Gastrocnemius medialis (tissue), 4 donors: ENCODE data around the gene C7orf57. TPM values are rescaled to one million over a fixed set of nuclear protein-coding genes. Genes with fewer than 3 reads are reported as not detected.
"Not testable (repeated sequence)": the region's sequence is repeated elsewhere in the genome, so short reads cannot be mapped to it uniquely, and the experiment has no call there.

Experiments
- ATAC-seq, 2 donors: fragments of 150-250 bp; one replicate each; pipeline ENCODE4 v1.9.1; 2016
- DNase-seq, 2 donors: peaks; one replicate each; pipeline ENCODE4 v3.0.0-alpha.2; 2019
- H3K27ac ChIP-seq, 4 donors: fragments of 200-600 bp; sonication (generic); 1 replicate in 1 of 4; 2 replicates in 3 of 4; pipeline ENCODE4 v1.5.1; 2016 to 2018; ENCODE audit warnings: mild to moderate bottlenecking in 2 of 4, moderate library complexity in 1 of 4
- H3K27me3 ChIP-seq, 3 donors: fragments of 200-600 bp; sonication (generic) in 2 of 3; 1 replicate in 1 of 3; 2 replicates in 2 of 3; pipeline versions ENCODE4 v1.5.1 to v1.6.0; 2016 to 2019; ENCODE audit warnings: mild to moderate bottlenecking in 1 of 3, moderate library complexity in 1 of 3
- H3K36me3 ChIP-seq, 2 donors: fragments of 200-600 bp; sonication (generic) in 1 of 2; one replicate each; pipeline ENCODE4 v1.5.1; 2017 to 2018
- H3K4me1 ChIP-seq, 2 donors: fragments of 200-600 bp; sonication (generic) in 1 of 2; one replicate each; pipeline ENCODE4 v1.5.1; 2016 to 2017; ENCODE audit warnings: mild to moderate bottlenecking in 2 of 2
- H3K4me3 ChIP-seq, 4 donors: fragments of 200-600 bp; sonication (generic) in 3 of 4; 1 replicate in 1 of 4; 2 replicates in 3 of 4; pipeline ENCODE4 v1.5.1; 2016 to 2019; ENCODE audit warnings: mild to moderate bottlenecking in 2 of 4
- H3K9me3 ChIP-seq, 3 donors: fragments of 200-600 bp; sonication (generic) in 2 of 3; 1 replicate in 1 of 3; 2 replicates in 2 of 3; pipeline ENCODE4 v1.5.1; 2016 to 2019
- POLR2A ChIP-seq, 2 donors: fragments of 450-650 bp; IDR thresholded peaks; one replicate each; pipeline ENCODE4 v1.6.1; 2017; ENCODE audit warnings: antibody characterized with exemption in 2 of 2, mild to moderate bottlenecking in 2 of 2, moderate library complexity in 2 of 2
- in situ Hi-C, 4 donors: fragments of 200-750 bp; cut with MboI; loops; one replicate each; pipeline versions ENCODE4 v1.15.0 to v1.8.0; 2017; ENCODE audit warnings: low sequenced_read_pairs in 4 of 4
- intact Hi-C: fragments of 100-400 bp; cut with DNase I; formaldehyde crosslinking; loops from one replicate; pipeline ENCODE4 v1.15.1; 2023; ENCODE audit warnings: low total_unique reads
- total RNA-seq, 4 donors: library from RNA; depleted of rRNA; stranded (reverse); fragments of >200 nt; gene quantifications; one replicate each; pipeline versions ENCODE4 v1.1.0 to v1.2.3, GENCODE V29; 2016
- TF ChIP-seq, protein P1 (sequence below), 5 experiments: fragments of 450-650 bp in 3 of 5; fragments of 200-600 bp in 2 of 5; sonication (generic) in 2 of 5; IDR thresholded peaks in 4 of 5; conservative IDR thresholded peaks in 1 of 5; 1 replicate in 4 of 5; 2 replicates in 1 of 5; pipeline ENCODE4 v1.5.1; 2016 to 2019; ENCODE audit warnings: antibody characterized with exemption in 5 of 5, mild to moderate bottlenecking in 3 of 5, moderate library complexity in 3 of 5

Gene C7orf57
- total RNA-seq, 4 donors from 2014 or later = not detected

DNA sequence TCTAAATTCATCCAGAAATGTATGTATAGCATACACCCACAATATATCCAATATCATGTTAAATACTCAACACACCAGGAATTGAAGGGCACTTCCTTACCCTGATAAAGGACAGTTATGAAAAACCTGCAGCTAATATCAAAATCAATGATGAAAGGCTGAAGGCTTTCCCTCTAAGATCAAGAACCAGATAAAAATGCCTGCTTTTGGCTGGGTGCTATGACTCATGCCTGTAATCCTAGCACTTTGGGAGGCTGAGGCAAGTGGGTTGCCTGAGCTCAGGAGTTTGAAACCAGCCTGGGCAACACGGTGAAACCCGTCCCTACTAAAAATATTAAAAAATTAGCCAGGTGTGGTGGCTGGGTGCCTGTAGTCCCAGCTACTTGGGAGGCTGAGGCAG lies 32.1 kb downstream of the C7orf57 start:
- in situ Hi-C loops (no loop called here), intact Hi-C loops (no loop called here)
- no peak for DNase-seq
- Histone ChIP-seq H3K27ac (no peak overlapping the region), H3K9me3 (peaks cover 0 to 4% (median 0%) of the 10 kb centered on the region in 3 donors), H3K36me3 (no peaks in the 10 kb centered on the region), H3K27me3 (no peaks in the 10 kb centered on the region), H3K4me3 (no peak overlapping the region), H3K4me1 (no peaks in the 10 kb centered on the region)
- no peak for ATAC-seq
- TF ChIP-seq, protein P1, sequence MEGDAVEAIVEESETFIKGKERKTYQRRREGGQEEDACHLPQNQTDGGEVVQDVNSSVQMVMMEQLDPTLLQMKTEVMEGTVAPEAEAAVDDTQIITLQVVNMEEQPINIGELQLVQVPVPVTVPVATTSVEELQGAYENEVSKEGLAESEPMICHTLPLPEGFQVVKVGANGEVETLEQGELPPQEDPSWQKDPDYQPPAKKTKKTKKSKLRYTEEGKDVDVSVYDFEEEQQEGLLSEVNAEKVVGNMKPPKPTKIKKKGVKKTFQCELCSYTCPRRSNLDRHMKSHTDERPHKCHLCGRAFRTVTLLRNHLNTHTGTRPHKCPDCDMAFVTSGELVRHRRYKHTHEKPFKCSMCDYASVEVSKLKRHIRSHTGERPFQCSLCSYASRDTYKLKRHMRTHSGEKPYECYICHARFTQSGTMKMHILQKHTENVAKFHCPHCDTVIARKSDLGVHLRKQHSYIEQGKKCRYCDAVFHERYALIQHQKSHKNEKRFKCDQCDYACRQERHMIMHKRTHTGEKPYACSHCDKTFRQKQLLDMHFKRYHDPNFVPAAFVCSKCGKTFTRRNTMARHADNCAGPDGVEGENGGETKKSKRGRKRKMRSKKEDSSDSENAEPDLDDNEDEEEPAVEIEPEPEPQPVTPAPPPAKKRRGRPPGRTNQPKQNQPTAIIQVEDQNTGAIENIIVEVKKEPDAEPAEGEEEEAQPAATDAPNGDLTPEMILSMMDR (IDR thresholded peaks at IDR 0.05 in 4 of 5, conservative IDR thresholded peaks at IDR 0.05 in 1 of 5) = no peak
- TF ChIP-seq POLR2A (IDR thresholded peaks at IDR 0.05) = no peak

DNA sequence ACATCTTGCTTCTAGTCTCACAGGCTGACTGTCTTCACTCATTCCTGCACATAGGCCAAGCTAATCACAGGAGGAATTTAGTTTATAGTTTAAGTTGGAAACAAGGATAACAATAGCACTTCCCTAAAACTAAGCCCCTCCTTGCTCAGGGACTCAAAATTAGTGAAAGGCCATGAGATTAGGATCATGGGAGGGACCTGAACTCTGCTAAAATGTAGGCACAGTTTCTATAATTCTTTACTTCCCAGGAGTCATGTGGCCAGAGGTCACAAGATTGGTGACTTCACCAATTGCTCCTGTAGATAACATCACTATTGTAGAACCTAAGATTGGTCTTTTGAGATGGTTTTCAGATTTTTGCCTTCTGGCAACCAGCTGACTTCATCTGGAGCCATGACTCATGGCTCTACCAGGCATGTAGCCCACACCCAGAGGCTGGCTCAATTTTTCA lies 38.9 kb downstream of the C7orf57 start:
- Histone ChIP-seq H3K27me3 (no peaks in the 10 kb centered on the region), H3K4me1 (no peaks in the 10 kb centered on the region), H3K4me3 (no peak overlapping the region), H3K9me3 (no peaks in the 10 kb centered on the region), H3K27ac (no peak overlapping the region), H3K36me3 (no peaks in the 10 kb centered on the region)
- ATAC-seq (no peak), DNase-seq (no peak)
- intact Hi-C loops = no loop called here
- TF ChIP-seq POLR2A (IDR thresholded peaks at IDR 0.05) = no peak
- TF ChIP-seq, protein P1 (IDR thresholded peaks at IDR 0.05 in 4 of 5, conservative IDR thresholded peaks at IDR 0.05 in 1 of 5) = no peak
- in situ Hi-C loops = no loop called here

DNA sequence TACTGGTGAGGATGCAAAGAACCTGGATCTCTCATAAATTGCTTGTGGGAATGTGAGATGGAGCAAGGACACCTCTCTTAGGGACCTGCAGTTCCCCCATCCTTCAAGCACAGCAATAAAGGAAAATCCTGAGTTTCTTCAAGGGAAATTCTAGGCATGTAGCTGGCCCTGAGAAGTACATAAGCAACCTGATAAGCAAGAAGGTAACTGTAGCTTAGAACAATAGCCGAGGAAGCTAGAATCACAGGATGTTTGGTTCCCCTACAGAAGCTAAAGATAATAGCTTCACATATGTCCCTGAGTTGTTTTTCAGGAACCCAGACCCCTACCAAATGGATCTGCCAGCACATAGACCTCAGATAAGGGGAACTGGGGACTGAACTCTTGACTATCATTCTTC lies 42.1 kb downstream of the C7orf57 start:
- ATAC-seq (no peak), DNase-seq (no peak)
- in situ Hi-C loops = no loop called here
- intact Hi-C loops = no loop called here
- no peak overlapping the region for H3K27ac ChIP-seq
- H3K36me3 ChIP-seq = no peaks in the 10 kb centered on the region
- H3K4me1 ChIP-seq = no peaks in the 10 kb centered on the region
- TF ChIP-seq, protein P1 (IDR thresholded peaks at IDR 0.05 in 4 of 5, conservative IDR thresholded peaks at IDR 0.05 in 1 of 5) = no peak
- TF ChIP-seq POLR2A (IDR thresholded peaks at IDR 0.05) = no peak
- no peaks in the 10 kb centered on the region for H3K9me3 ChIP-seq
- H3K27me3 ChIP-seq = no peaks in the 10 kb centered on the region
- no peak overlapping the region for H3K4me3 ChIP-seq

DNA sequence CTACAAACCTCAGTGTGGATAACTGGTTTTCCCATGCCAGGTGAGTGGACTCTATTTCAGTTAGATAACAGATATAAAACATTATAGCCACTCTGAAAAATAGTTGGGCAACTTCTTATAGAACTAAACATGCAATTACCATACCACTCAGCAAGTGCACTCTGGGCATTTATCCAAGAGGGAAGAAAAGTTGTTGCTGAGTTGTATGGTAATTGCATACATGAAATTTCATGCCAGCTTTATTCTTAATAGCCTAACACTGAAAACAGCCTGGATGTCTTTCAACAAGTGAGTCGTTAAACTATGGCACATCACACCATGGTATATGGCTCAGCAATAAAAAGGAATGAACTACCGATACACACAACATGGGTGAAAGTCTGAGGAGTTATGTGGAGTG lies 43.1 kb downstream of the C7orf57 start:
- Histone ChIP-seq H3K4me1 (no peaks in the 10 kb centered on the region), H3K9me3 (no peaks in the 10 kb centered on the region), H3K27ac (no peak overlapping the region), H3K27me3 (no peaks in the 10 kb centered on the region), H3K4me3 (no peak overlapping the region), H3K36me3 (no peaks in the 10 kb centered on the region)
- in situ Hi-C loops (no loop called here), intact Hi-C loops (no loop called here)
- TF ChIP-seq, protein P1 (IDR thresholded peaks at IDR 0.05 in 4 of 5, conservative IDR thresholded peaks at IDR 0.05 in 1 of 5) = no peak
- no peak for TF ChIP-seq POLR2A (IDR thresholded peaks at IDR 0.05)
- ATAC-seq = no peak
- no peak for DNase-seq

DNA sequence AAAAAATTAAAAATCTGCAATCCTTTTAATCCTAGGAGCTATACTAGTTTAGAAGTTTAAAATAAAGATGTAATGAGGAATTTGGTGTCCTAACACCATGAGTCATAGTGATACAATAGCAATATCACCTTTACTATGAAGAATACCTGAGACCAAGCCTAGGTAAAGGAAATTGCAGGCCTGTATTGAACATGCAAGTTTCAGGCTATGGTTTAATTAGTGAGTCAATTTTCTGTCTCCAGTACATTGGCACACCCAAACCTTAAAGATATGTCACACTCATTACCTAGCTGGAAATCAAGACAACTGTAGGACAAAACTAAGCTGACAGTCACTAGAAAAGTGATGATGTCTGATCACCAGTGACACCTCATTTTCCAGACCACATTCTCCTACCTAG lies 47.0 kb downstream of the C7orf57 start:
- in situ Hi-C loops, ATAC-seq, H3K4me3 ChIP-seq, intact Hi-C loops, H3K27me3 ChIP-seq, H3K27ac ChIP-seq, DNase-seq, H3K36me3 ChIP-seq, H3K9me3 ChIP-seq: not testable (repeated sequence)
- H3K4me1 ChIP-seq = peaks cover 0 to 14% of the 10 kb centered on the region in 2 donors
